A549 (cell line): ENCODE results near the gene DAD1.

Source experiments
- CTCF ChIP-seq: fragments of >200 bp; sonication (Bioruptor Twin); formaldehyde crosslinking; IDR thresholded peaks from 3 replicates; pipeline ENCODE4 v1.5.1; 2016
- EP300 ChIP-seq, 2 experiments: fragments of >200 bp; sonication (Bioruptor Twin); formaldehyde crosslinking; IDR thresholded peaks; 2 replicates in 1 of 2; 3 replicates in 1 of 2; pipeline ENCODE4 v1.6.1; 2016 to 2017
- MAX ChIP-seq: IDR thresholded peaks from 2 replicates; pipeline ENCODE4 v1.6.1; 2012
- MAZ ChIP-seq: fragments of 150-350 bp; IDR thresholded peaks from 2 replicates; pipeline ENCODE4 v1.6.1; 2014; ENCODE audit warnings: antibody characterized with exemption, low read depth, low read length, borderline replicate concordance
- NR3C1 ChIP-seq: fragments of >200 bp; sonication (Bioruptor Twin); formaldehyde crosslinking; IDR thresholded peaks from 3 replicates; pipeline ENCODE4 v1.6.1; 2017
- PBX3 ChIP-seq: IDR thresholded peaks from 2 replicates; pipeline ENCODE4 v1.6.1; 2012
- POLR2A ChIP-seq: IDR thresholded peaks from 2 replicates; pipeline ENCODE4 v1.6.1; 2012; ENCODE audit warnings: mild to moderate bottlenecking, low read length

- TF ChIP-seq CTCF (no peak), MAZ (no peak), POLR2A (no peak), MAX (no peak), EP300 (IDR thresholded peaks at IDR 0.05) (no peak), NR3C1 (no peak), PBX3 (no peak)
Observed at GRCh38 chr14:22580625-22581024, 8.4 kb downstream of the DAD1 start.
